DOHH2 (cell line): ENCODE data around the gene SPOCK2.

Experiments
- EZH2phosphoT487 ChIP-seq: fragments of 200-600 bp; sonication (generic); IDR thresholded peaks from 2 replicates; pipeline ENCODE4 v1.6.1; 2017; ENCODE audit warnings: borderline replicate concordance, mild to moderate bottlenecking, antibody characterized with exemption, low read length, moderate library complexity, mixed read lengths
- TF ChIP-seq, protein P1 (sequence below): fragments of 200-600 bp; sonication (generic); IDR thresholded peaks from one replicate; pipeline ENCODE4 v1.5.1; 2014; ENCODE audit warnings: antibody characterized with exemption, mild to moderate bottlenecking, low read depth, low read length; ENCODE audit not compliant: poor library complexity, severe bottlenecking

DNA sequence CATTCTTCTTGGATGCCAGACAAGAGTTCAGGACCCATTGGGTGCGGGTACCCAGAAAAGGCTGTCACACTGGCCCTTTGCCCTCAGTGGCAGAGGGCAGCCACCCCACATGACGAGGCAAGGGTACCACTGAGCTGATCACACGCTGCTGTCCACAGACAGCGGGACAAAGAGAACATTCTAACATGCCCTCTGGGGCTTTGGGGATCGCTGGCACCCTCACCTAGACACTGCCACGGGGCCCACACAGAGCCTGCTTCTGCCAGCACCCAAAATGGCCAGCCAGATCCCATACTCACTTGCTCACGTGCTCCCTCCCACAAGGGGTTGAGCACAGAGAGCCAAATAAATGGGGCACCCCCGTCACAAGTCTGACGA is 16.7 kb upstream of the SPOCK2 start:
- TF ChIP-seq, protein P1, sequence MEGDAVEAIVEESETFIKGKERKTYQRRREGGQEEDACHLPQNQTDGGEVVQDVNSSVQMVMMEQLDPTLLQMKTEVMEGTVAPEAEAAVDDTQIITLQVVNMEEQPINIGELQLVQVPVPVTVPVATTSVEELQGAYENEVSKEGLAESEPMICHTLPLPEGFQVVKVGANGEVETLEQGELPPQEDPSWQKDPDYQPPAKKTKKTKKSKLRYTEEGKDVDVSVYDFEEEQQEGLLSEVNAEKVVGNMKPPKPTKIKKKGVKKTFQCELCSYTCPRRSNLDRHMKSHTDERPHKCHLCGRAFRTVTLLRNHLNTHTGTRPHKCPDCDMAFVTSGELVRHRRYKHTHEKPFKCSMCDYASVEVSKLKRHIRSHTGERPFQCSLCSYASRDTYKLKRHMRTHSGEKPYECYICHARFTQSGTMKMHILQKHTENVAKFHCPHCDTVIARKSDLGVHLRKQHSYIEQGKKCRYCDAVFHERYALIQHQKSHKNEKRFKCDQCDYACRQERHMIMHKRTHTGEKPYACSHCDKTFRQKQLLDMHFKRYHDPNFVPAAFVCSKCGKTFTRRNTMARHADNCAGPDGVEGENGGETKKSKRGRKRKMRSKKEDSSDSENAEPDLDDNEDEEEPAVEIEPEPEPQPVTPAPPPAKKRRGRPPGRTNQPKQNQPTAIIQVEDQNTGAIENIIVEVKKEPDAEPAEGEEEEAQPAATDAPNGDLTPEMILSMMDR = no peak
- no peak for TF ChIP-seq EZH2phosphoT487
